ENCODE measurements around the gene TBC1D16.
A peak's percentile ranks its signal among the peaks of the same experiment; 100 is the strongest.
"Not testable (repeated sequence)": the region's sequence is repeated elsewhere in the genome, so short reads cannot be mapped to it uniquely, and the experiment has no call there.

The TBC1D16 gene

GRCh38 chr17:79907850-79908249, 127.8 kb downstream of the TBC1D16 start:
- DNase-seq = no peak

GRCh38 chr17:79907217-79907715, 128.4 kb downstream of the TBC1D16 start:
- DNase-seq = no peak

GRCh38 chr17:79905832-79906231, 129.8 kb downstream of the TBC1D16 start:
- DNase-seq = no peak

- DNase-seq = no peak
Measured at GRCh38 chr17:79904865-79905264, 130.8 kb downstream of the TBC1D16 start.

GRCh38 chr17:79902146-79902791, 133.4 kb downstream of the TBC1D16 start:
- no peak for DNase-seq

- no peak for DNase-seq
Measured at GRCh38 chr17:79901131-79901530, 134.5 kb downstream of the TBC1D16 start.

GRCh38 chr17:79899584-79899983, 136.1 kb downstream of the TBC1D16 start:
- no peak for DNase-seq

GRCh38 chr17:79897243-79898063, 138.2 kb downstream of the TBC1D16 start:
- DNase-seq = no peak

- DNase-seq = not testable (repeated sequence)
Measured at GRCh38 chr17:79893457-79893856, 142.2 kb downstream of the TBC1D16 start.

GRCh38 chr17:79892457-79893241, 143.0 kb downstream of the TBC1D16 start:
- DNase-seq = peak; percentile 57

- no peak for DNase-seq
Measured at GRCh38 chr17:79891113-79891730, 144.4 kb downstream of the TBC1D16 start.

GRCh38 chr17:79890706-79891105, 145.0 kb downstream of the TBC1D16 start:
- DNase-seq = no peak

GRCh38 chr17:79888811-79889634, 146.6 kb downstream of the TBC1D16 start:
- DNase-seq = no peak

- no peak for DNase-seq
Measured at GRCh38 chr17:79888009-79888540, 147.6 kb downstream of the TBC1D16 start.

GRCh38 chr17:79887451-79887991, 148.2 kb downstream of the TBC1D16 start:
- DNase-seq = no peak

GRCh38 chr17:79883202-79883601, 152.5 kb downstream of the TBC1D16 start:
- no peak for DNase-seq
